ACC112 (cell line): Measurements from ENCODE around the gene LSM6.

Source experiments
- H2AFZ ChIP-seq: fragments of 200-600 bp; sonication (generic); one replicate; pipeline ENCODE4 v1.6.0; 2017; ENCODE audit warnings: antibody characterized with exemption, low read length; ENCODE audit not compliant: unreplicated experiment
- H3K27ac ChIP-seq: fragments of 200-600 bp; sonication (generic); 2 replicates; pipeline ENCODE4 v1.5.1; 2014; ENCODE audit warnings: low read depth, mild to moderate bottlenecking, antibody characterized with exemption, low read length, moderate library complexity
- H3K27me3 ChIP-seq: fragments of 200-600 bp; sonication (generic); 2 replicates; pipeline ENCODE4 v1.6.1; 2014; ENCODE audit warnings: mild to moderate bottlenecking, antibody characterized with exemption, low read length, moderate library complexity, mixed read lengths; ENCODE audit not compliant: insufficient read depth
- H3K36me3 ChIP-seq: fragments of 200-600 bp; sonication (generic); 2 replicates; pipeline ENCODE4 v1.6.1; 2016; ENCODE audit warnings: mild to moderate bottlenecking, antibody characterized with exemption, low read length, moderate library complexity, mixed read lengths; ENCODE audit not compliant: insufficient read depth
- H3K4me1 ChIP-seq: fragments of 200-600 bp; sonication (generic); one replicate; pipeline ENCODE4 v1.6.1; 2016; ENCODE audit warnings: low read length, mixed read lengths; ENCODE audit not compliant: insufficient read depth, unreplicated experiment, control insufficient read depth
- H3K4me3 ChIP-seq: fragments of 200-600 bp; sonication (generic); 2 replicates; pipeline ENCODE4 v1.5.1; 2014; ENCODE audit warnings: mild to moderate bottlenecking, low read depth, low read length
- H3K79me2 ChIP-seq: fragments of 200-600 bp; sonication (generic); one replicate; pipeline ENCODE4 v1.6.0; 2016; ENCODE audit warnings: low read length; ENCODE audit not compliant: control insufficient read depth, unreplicated experiment, insufficient read depth

The LSM6 gene

DNA sequence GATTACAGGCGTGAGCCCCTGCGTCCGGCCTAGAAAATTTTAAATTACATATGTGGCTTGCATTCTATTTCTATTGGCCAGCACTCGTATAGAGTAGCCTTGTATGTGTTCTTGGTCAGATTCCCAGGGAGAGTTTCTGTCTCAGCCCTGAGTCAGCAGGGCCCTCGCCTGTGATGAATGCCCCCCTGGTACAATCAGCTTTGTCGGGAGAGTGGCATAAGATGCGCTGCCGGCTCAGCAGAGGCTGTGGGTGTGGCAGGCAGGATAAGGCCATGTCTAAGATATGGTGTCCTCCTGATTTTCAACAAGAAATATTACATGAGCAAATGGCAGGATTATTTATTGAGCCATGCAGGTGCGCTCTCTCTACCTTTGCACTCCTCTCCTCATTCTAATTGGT, 37.3 kb downstream of the LSM6 start:
- no peaks in the 10 kb centered on the region for H3K4me1 ChIP-seq
- no peak overlapping the region for H3K4me3 ChIP-seq
- no peak overlapping the region for H3K27ac ChIP-seq
- H3K36me3 ChIP-seq: no peaks in the 10 kb centered on the region
- peaks cover 32% of the 10 kb centered on the region for H3K27me3 ChIP-seq
- no peak overlapping the region for H2AFZ ChIP-seq
- no peaks in the 10 kb centered on the region for H3K79me2 ChIP-seq

DNA sequence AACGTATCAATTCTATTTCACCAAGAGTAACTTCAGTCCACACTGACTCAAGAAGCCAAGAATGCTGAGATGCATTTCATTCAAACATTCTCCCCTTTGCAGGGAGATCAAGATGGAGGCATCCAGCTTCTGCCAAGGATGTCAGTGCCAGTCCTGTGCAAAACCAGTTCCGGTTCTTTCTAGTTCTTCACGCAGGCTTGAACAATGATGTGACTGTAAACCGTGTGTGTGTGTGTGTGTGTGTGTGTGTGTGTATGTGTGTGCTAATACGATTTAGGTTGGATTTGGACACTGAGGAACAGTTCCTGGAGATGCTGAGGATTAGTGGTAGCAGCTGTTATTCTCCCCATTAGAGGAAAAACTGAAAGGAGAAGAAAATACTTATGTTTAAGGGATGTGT, 38.7 kb downstream of the LSM6 start, which contains the start of gene REELD1:
REELD1 (plus strand) TSS at position 301 of the 400 bp plus-strand sequence. CDS start 2,415 bp downstream, outside the sequence.
- peaks cover 24% of the 10 kb centered on the region for H3K27me3 ChIP-seq

DNA sequence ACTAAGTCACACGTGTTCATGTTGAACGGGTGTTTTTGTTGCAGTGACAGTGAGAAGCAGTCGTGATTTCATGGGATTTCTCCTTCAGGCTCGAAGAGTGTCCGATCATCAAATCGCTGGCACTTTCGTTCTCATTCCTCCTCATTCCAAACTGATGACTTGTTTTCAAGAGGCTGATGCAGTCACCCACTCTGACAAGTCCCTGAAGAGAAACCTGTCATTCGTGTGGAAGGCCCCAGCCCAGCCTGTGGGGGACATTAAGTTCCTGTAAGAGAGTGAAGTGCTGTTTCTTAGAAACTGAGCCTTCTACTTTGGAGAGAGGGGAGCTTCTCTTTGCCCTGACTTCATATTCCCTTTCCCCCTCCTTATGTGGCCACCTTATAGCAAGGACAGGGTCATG, 46.8 kb downstream of the LSM6 start:
- H3K36me3 ChIP-seq: no peaks in the 10 kb centered on the region
- no peak overlapping the region for H3K27ac ChIP-seq
- H2AFZ ChIP-seq: no peak overlapping the region
- H3K79me2 ChIP-seq: no peaks in the 10 kb centered on the region
- peaks cover 4% of the 10 kb centered on the region for H3K4me1 ChIP-seq
- peaks cover 10% of the 10 kb centered on the region for H3K27me3 ChIP-seq
- no peak overlapping the region for H3K4me3 ChIP-seq

More for the DNA sequence above, 38.7 kb downstream of the LSM6 start, which contains the start of gene REELD1:
- H2AFZ ChIP-seq: no peak within 1 kb of the TSS
- H3K79me2 ChIP-seq: no peaks in the 10 kb centered on the region
- no peaks in the 10 kb centered on the region for H3K4me1 ChIP-seq
- no peaks in the 10 kb centered on the region for H3K36me3 ChIP-seq
- no peak within 1 kb of the TSS for H3K27ac ChIP-seq
- H3K4me3 ChIP-seq: no peak within 1 kb of the TSS

DNA sequence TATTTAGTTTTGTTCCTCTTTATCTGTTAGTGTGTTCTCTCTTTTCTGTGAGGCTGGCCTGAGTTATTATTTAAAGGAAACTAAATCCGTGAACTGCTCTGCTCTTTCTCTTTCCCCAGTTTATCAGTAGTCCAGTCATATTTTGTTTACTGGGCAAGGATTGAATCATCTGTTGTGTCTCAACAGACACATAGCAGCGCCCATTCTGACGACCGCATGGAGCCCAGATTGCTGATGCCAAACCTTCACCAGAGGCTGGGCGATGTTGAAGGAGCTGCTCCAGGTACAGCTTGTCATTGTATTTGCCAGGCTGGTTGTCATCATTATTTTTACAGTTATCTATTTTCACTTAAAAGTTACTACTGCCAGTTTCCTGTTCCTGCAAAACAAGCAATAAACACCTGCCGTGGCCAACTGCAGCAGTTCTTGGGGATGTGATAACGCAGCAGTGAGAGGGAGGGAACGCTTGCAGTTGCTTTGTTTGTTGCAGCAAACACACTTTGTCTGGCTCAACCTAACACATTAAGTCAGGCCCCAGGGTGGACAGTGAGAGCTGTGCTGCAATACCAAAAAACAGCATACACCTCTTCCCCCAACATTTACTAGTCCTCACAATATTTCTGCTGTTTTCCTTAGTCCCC, 48.9 kb downstream of the LSM6 start:
- Histone ChIP-seq H3K36me3 (no peaks in the 10 kb centered on the region), H3K79me2 (no peaks in the 10 kb centered on the region), H3K4me3 (no peak overlapping the region), H2AFZ (no peak overlapping the region), H3K27ac (no peak overlapping the region), H3K4me1 (peaks cover 4% of the 10 kb centered on the region), H3K27me3 (peaks cover 29% of the 10 kb centered on the region)

DNA sequence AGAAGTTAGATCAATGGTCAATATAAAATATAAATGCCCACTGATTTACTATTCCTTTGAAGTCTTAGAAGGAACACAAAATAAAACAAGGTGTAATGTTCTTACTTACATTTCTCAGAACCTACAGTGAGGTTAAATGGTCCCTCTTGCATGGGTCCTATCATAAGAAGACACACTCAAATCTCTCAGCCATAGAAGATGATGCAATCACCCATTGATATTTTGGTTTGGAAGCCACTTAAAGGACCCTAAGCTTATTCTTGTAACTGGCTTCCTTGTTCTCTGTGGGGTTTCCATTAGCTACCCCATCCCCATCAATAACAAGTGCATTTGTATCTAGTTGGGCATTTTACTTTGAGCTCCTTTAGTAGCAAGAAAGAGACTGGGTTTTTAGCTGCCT, 53.9 kb downstream of the LSM6 start:
- H3K4me3 ChIP-seq: no peak overlapping the region
- no peaks in the 10 kb centered on the region; the same call in 1 of the 2 replicates for H3K36me3 ChIP-seq
- no peak overlapping the region for H2AFZ ChIP-seq
- H3K27ac ChIP-seq: no peak overlapping the region
- H3K27me3 ChIP-seq: peaks cover 36% of the 10 kb centered on the region
- no peaks in the 10 kb centered on the region for H3K79me2 ChIP-seq
- H3K4me1 ChIP-seq: no peaks in the 10 kb centered on the region

DNA sequence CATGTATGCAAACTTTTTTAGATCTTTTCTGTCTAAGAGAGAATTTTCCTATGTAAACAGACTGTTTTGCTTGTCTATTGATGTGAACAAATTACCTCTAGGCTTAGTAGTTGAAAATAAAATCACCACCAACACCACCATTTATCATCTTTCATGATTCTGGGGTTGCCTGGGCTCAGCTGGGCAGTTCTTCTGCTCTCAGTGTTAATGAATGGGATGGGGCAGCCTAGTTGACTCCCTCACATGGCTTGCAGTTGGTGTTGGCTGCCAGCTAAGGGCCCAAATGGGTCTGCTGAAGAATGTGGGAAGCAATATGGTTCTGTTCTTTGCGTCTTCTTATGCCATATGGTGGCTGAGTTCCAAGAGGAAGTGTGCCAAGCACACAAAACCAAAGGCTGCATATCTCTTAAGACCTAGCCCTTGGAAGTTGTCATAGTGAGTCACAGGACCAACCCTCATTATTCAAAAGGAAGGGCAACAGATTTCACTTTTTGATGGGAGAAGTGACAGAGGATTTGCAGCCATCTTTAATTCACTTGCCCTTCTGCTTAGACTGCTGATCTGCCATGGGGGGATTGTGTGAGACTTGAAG, 56.7 kb downstream of the LSM6 start:
- no peak overlapping the region for H2AFZ ChIP-seq
- H3K27ac ChIP-seq: no peak overlapping the region

DNA sequence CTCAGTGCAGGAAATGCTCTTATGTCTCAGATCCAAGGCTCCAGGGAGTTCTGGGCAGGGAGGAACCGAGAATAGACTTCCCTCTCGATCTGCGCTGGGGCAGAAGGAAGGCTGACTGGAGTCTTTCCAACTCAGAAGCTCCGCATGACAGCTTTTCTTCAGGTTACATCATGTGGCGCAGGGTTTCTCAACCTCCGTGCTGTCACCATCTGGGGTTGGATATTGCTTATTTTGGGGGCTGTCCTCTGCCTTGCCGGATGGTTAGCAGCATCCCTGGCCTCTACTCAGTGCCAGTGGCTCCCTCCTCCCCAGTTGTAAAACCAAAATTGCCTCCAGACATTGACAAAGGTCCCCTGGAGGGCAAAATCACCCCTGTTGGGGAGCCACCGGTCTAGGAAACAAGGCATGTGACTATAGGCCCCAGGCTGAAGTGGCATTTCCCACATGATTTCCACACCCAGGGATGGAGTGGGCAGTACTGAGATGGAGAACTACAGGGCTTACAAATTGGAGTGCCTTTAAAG, 60.2 kb downstream of the LSM6 start:
- peaks cover 3% of the 10 kb centered on the region for H3K4me1 ChIP-seq
- H3K4me3 ChIP-seq: no peak overlapping the region
- no peak overlapping the region for H3K27ac ChIP-seq
- 0 out of 2 replicates have a peak, but pooled peaks cover 2% of the 10 kb centered on the region for H3K27me3 ChIP-seq
- H2AFZ ChIP-seq: no peak overlapping the region
- H3K79me2 ChIP-seq: no peaks in the 10 kb centered on the region
- no peaks in the 10 kb centered on the region; the same call in 1 of the 2 replicates for H3K36me3 ChIP-seq

More for the DNA sequence above, 56.7 kb downstream of the LSM6 start:
- Histone ChIP-seq H3K4me3 (no peak overlapping the region), H3K4me1 (no peaks in the 10 kb centered on the region), H3K27me3 (peaks cover 27% of the 10 kb centered on the region; the same call in 1 of the 2 replicates), H3K36me3 (no peaks in the 10 kb centered on the region; the same call in 1 of the 2 replicates), H3K79me2 (no peaks in the 10 kb centered on the region)

DNA sequence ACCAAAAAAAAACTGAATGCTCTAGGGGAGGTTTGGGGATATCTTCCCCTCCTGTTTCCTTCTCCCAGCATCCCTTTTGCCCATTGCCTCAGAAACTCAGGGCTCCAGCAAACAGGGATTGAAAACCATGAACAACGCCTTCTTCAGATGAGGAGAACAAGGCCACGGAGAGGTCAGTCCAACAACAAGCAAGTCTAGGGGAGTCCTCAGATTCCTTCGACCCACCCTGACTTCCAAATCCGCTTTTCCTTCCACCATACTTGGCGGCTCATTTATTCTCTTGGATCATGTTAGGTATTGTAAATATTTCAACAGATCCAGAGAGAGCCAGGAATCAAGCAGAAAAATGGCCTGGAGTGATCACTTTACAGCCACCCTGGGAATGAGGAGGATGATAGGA, 60.7 kb downstream of the LSM6 start:
- Histone ChIP-seq H3K79me2 (no peaks in the 10 kb centered on the region), H3K27me3 (no peaks in the 10 kb centered on the region), H2AFZ (no peak overlapping the region), H3K27ac (no peak overlapping the region), H3K36me3 (no peaks in the 10 kb centered on the region; the same call in 1 of the 2 replicates), H3K4me1 (peaks cover 8% of the 10 kb centered on the region), H3K4me3 (no peak overlapping the region)

DNA sequence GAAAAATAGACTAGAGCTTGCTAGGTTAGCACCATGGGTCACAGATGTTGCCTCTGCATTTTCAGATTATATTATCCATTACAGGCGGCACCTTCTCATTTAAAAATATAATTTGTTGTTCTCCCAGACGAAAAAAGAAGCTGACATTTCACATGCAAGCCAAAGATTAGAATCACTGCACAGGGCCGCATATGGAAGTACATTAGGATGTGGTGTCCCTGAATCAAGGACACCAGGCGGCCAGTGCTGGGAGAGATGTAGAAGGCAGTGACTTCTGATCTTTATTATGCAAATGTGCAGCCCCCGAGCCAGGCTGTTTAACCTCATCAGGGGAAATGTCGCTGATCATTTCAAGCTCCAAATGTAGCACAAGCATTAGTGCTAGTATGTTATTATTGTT, 61.6 kb downstream of the LSM6 start:
- H3K4me3 ChIP-seq: no peak overlapping the region
- no peaks in the 10 kb centered on the region for H3K36me3 ChIP-seq
- H3K4me1 ChIP-seq: peaks cover 12% of the 10 kb centered on the region
- H3K27me3 ChIP-seq: no peaks in the 10 kb centered on the region
- H2AFZ ChIP-seq: no peak overlapping the region
- no peak overlapping the region for H3K27ac ChIP-seq
- no peaks in the 10 kb centered on the region for H3K79me2 ChIP-seq

DNA sequence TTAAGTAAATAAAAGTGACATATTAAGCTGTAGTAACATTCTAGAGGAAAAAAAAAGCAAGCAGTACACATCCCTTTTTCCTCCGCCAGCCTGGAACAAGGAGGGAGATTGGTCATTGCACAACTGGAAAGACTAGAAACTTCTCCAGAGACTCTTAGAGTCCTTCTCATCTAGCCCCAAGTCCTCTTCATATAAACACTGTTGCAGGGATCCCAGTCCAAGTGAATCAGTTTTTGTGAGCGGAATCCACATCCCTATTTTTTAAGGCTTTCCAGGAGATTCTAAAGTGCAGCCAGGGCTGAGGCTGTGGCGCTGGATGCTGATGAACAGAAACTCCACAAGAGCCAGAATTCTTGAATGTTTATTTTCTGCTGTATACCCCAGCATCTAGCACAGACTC, 62.6 kb downstream of the LSM6 start:
- Histone ChIP-seq H3K36me3 (no peaks in the 10 kb centered on the region), H2AFZ (no peak overlapping the region), H3K4me3 (no peak overlapping the region), H3K4me1 (peaks cover 17% of the 10 kb centered on the region), H3K79me2 (no peaks in the 10 kb centered on the region), H3K27me3 (no peaks in the 10 kb centered on the region), H3K27ac (no peak overlapping the region)
